MM.1S (cell line): ENCODE data around the gene LIF.

Experiments used
- DNase-seq: peaks from one replicate; pipeline ENCODE4 v3.0.0-alpha.2; 2015
- H2AFZ ChIP-seq: fragments of 300-600 bp; sonication (generic); 2 replicates; pipeline ENCODE4 v1.6.0; 2016; ENCODE audit warnings: antibody characterized with exemption, low read length
- H3F3A ChIP-seq: fragments of 300-600 bp; sonication (generic); 2 replicates; pipeline ENCODE4 v1.6.1; 2016; ENCODE audit warnings: mild to moderate bottlenecking, antibody characterized with exemption, low read length, moderate library complexity, mixed read lengths; ENCODE audit not compliant: insufficient read depth
- H3K27ac ChIP-seq: fragments of 300-600 bp; sonication (generic); 2 replicates; pipeline ENCODE4 v1.5.1; 2016; ENCODE audit warnings: mild to moderate bottlenecking, low read length
- H3K27me3 ChIP-seq: fragments of 300-600 bp; sonication (generic); replicated peaks from 2 replicates; pipeline ENCODE4 v1.6.0; 2016; ENCODE audit warnings: low read length; ENCODE audit not compliant: insufficient read depth
- H3K36me3 ChIP-seq: fragments of 300-600 bp; sonication (generic); replicated peaks from 2 replicates; pipeline ENCODE4 v1.6.1; 2016; ENCODE audit warnings: mild to moderate bottlenecking, low read length, mixed read lengths; ENCODE audit not compliant: insufficient read depth
- H3K4me1 ChIP-seq: fragments of 300-600 bp; sonication (generic); 2 replicates; pipeline ENCODE4 v1.6.1; 2016; ENCODE audit warnings: low read length, mixed read lengths
- H3K4me2 ChIP-seq: fragments of 300-600 bp; sonication (generic); 2 replicates; pipeline ENCODE4 v1.6.0; 2016; ENCODE audit warnings: low read depth, low read length
- H3K4me3 ChIP-seq: fragments of 300-600 bp; sonication (generic); 2 replicates; pipeline ENCODE4 v1.5.1; 2016; ENCODE audit warnings: low read length, mixed read lengths
- H3K79me2 ChIP-seq: fragments of 300-600 bp; sonication (generic); 2 replicates; pipeline ENCODE4 v1.6.1; 2016; ENCODE audit warnings: mixed run types, low read length, mixed read lengths
- H3K9ac ChIP-seq: fragments of 300-600 bp; sonication (generic); 2 replicates; pipeline ENCODE4 v1.6.1; 2016; ENCODE audit warnings: low read length, mixed read lengths
- H3K9me2 ChIP-seq: fragments of 300-600 bp; sonication (generic); replicated peaks from 2 replicates; pipeline ENCODE4 v1.6.1; 2016; ENCODE audit warnings: mild to moderate bottlenecking, low read length, mixed read lengths; ENCODE audit not compliant: insufficient read depth
- H3K9me3 ChIP-seq: fragments of 300-600 bp; sonication (generic); replicated peaks from 2 replicates; pipeline ENCODE4 v1.6.1; 2016; ENCODE audit warnings: mild to moderate bottlenecking, low read length, mixed read lengths; ENCODE audit not compliant: insufficient read depth
- H4K20me1 ChIP-seq: fragments of 300-600 bp; sonication (generic); 2 replicates; pipeline ENCODE4 v1.6.1; 2016; ENCODE audit warnings: mild to moderate bottlenecking, low read length, moderate library complexity, mixed read lengths; ENCODE audit not compliant: insufficient read depth
- CTCF ChIP-seq: fragments of 300-600 bp; sonication (generic); IDR thresholded peaks from 2 replicates; pipeline ENCODE4 v1.5.1; 2016; ENCODE audit warnings: antibody characterized with exemption, low read length, mixed read lengths
- EZH2 ChIP-seq: fragments of 300-600 bp; sonication (generic); optimal IDR thresholded peaks from 2 replicates; pipeline ENCODE3; 2017; ENCODE audit warnings: low read depth, mild to moderate bottlenecking, antibody characterized with exemption, low read length, mixed read lengths
- EZH2phosphoT487 ChIP-seq: fragments of 300-600 bp; sonication (generic); IDR thresholded peaks from 2 replicates; pipeline ENCODE4 v1.6.1; 2018; ENCODE audit warnings: antibody characterized with exemption, low read length

The LIF gene

GRCh38 chr22:30212996-30213441, 33.5 kb downstream of the LIF start:
- DNase-seq: no peak
- Histone ChIP-seq H2AFZ (no peak overlapping the region), H3K27ac (no peak overlapping the region), H3F3A (no peaks in the 10 kb centered on the region), H3K4me2 (no peak overlapping the region), H3K9me3 (no peaks in the 10 kb centered on the region), H3K9ac (no peak overlapping the region), H3K79me2 (no peaks in the 10 kb centered on the region), H3K9me2 (no peaks in the 10 kb centered on the region), H3K36me3 (no peaks in the 10 kb centered on the region), H3K27me3 (peaks cover 38% of the 10 kb centered on the region), H4K20me1 (no peaks in the 10 kb centered on the region), H3K4me3 (no peak overlapping the region), H3K4me1 (no peaks in the 10 kb centered on the region)
- TF ChIP-seq CTCF (no peak), EZH2phosphoT487 (no peak), EZH2 (no peak)

- peaks cover 38% of the 10 kb centered on the region for H3K27me3 ChIP-seq
- H3K4me2 ChIP-seq: no peak overlapping the region
- no peak overlapping the region for H2AFZ ChIP-seq
- no peak overlapping the region for H3K4me3 ChIP-seq
- H3K27ac ChIP-seq: no peak overlapping the region
- DNase-seq: no peak
- H3K9ac ChIP-seq: no peak overlapping the region
- no peaks in the 10 kb centered on the region for H3F3A ChIP-seq
- H3K4me1 ChIP-seq: no peaks in the 10 kb centered on the region
- no peaks in the 10 kb centered on the region for H3K36me3 ChIP-seq
- no peaks in the 10 kb centered on the region for H3K9me3 ChIP-seq
- H3K79me2 ChIP-seq: no peaks in the 10 kb centered on the region
- no peaks in the 10 kb centered on the region for H3K9me2 ChIP-seq
- no peaks in the 10 kb centered on the region for H4K20me1 ChIP-seq
- TF ChIP-seq EZH2phosphoT487 (no peak), EZH2 (no peak), CTCF (no peak)
Measured at GRCh38 chr22:30212363-30212995, 34.1 kb downstream of the LIF start.

- Histone ChIP-seq H3K27ac (no peak overlapping the region), H3K9ac (no peak overlapping the region), H3K4me3 (no peak overlapping the region), H3K36me3 (no peaks in the 10 kb centered on the region), H3F3A (no peaks in the 10 kb centered on the region), H2AFZ (no peak overlapping the region), H3K79me2 (no peaks in the 10 kb centered on the region), H3K4me2 (no peak overlapping the region), H3K9me2 (no peaks in the 10 kb centered on the region), H3K27me3 (peaks cover 38% of the 10 kb centered on the region), H3K9me3 (no peaks in the 10 kb centered on the region), H3K4me1 (no peaks in the 10 kb centered on the region), H4K20me1 (no peaks in the 10 kb centered on the region)
- TF ChIP-seq EZH2: no peak
- no peak for TF ChIP-seq CTCF
- no peak for TF ChIP-seq EZH2phosphoT487
- no peak for DNase-seq
Measured at GRCh38 chr22:30211124-30211820, 35.3 kb downstream of the LIF start.
